Measurements from ENCODE around the gene RPP30. TPM values are rescaled to one million over a fixed set of nuclear protein-coding genes. Genes with fewer than 3 reads are reported as not detected.

The RPP30 gene
- total RNA-seq (10 to 100 TPM; 19.8 to 28.2 TPM), total RNA-seq (21.3 to 35.8 reads per million in 2 donors)

DNA sequence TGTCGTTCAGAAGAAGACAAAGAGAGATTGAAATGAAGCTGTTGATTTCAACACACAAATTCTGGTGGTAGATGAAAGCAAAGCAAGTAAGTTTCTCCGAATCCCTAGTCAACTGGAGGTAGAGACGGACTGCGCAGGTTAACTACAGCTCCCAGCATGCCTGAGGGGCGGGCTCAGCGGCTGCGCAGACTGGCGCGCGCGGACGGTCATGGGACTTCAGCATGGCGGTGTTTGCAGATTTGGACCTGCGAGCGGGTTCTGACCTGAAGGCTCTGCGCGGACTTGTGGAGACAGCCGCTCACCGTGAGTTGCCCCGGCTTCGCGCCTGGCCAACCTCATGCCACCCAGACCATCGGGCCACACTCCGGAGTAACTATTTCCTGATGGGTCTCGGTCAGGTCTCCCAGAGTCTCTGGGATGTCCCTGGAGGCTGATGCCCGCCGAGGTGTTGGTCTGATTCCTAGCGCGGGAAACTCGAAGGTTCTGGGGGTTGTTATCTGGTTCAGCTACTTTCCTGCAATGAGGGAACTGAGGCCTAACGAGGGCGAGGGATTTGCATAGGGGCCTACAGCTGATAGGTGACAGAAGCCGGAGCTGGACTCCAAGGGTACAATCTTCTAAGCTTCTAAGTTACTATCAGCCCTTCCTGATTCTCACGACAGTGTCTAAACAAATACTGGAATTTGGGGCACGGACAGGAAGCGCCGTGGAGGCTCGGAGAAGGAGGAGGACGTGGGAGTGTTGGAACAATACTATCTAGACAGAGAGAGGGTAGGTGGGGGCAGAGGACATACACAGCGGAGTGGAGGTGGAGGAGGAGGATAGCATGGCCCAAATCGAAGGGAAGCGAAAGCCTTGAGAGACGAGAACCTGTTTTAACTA, at the start of gene RPP30:
Gene RPP30, plus strand, starts transcription at position 209 of the 882 bp plus-strand sequence. Its CDS starts 13 bp downstream, at position 222.
- Mint-ChIP-seq H3K27ac (peak within 1 kb of the TSS; percentile 99), H3K27me3 (peaks cover 23% of the 10 kb centered on the region), H3K4me3 (peak within 1 kb of the TSS; percentile 96), H3K4me1 (peaks cover 31% of the 10 kb centered on the region), H3K36me3 (ENCODE audit: low read depth) (peaks cover 10% of the 10 kb centered on the region)
- H3K9me3 ChIP-seq (ENCODE audit: control insufficient read depth, low read length, poor library complexity, severe bottlenecking) = no peaks in the 10 kb centered on the region
- ATAC-seq = peak; percentile 99
- peak; percentile 68 to 71 (median 68) for DNase-seq

DNA sequence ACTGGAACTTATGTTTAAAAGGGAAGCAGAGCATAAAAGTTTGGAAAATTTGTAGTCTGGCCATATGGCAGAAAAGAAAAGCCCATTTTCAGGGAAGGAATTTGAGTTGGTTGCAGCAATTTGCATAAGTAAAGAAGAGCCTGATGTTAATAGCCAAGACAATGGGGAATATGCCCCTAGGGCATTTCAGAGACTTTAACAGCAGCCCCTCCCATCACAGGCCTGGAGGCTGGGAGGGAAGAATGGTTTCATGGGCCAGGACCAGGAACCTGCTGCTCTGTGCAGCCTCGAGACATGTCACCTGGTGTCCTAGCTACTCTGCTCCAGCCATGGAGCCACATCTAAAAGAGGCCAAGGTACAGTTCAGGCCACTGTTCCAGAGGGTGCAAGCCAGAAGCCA, 49.3 kb upstream of the RPP30 start:
- no peak overlapping the region for H3K27ac Mint-ChIP-seq
- peaks cover 3% of the 10 kb centered on the region for H3K36me3 Mint-ChIP-seq (ENCODE audit: low read depth)
- H3K4me1 Mint-ChIP-seq = no peaks in the 10 kb centered on the region
- ATAC-seq (no peak), DNase-seq (no peak)
- peaks cover 17% of the 10 kb centered on the region for H3K27me3 Mint-ChIP-seq
- H3K9me3 ChIP-seq (ENCODE audit: control insufficient read depth, low read length, poor library complexity, severe bottlenecking) = no peaks in the 10 kb centered on the region
- H3K4me3 Mint-ChIP-seq = no peak overlapping the region

DNA sequence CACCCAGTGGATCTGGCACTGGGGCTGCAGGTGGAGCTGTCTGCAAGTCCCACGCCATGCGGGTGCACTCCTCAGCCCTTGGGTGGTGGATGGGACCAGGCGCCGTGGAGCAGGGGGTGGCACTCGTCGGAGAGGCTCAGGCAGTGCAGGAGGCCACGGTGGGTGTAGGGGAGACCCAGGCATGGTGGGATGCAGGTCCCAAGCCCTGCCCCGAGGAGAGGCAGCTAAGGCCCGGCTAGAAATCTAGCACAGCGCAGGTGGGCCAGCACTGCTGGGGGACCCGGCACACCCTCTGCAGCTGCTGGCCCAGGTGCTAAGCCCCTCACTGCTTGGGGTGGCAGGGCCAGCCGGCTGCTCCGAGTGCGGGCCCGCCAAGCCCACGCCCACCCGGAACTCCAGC, 39.7 kb upstream of the RPP30 start:
- H3K4me1 Mint-ChIP-seq = no peaks in the 10 kb centered on the region
- H3K27ac Mint-ChIP-seq = no peak overlapping the region
- H3K9me3 ChIP-seq (ENCODE audit: control insufficient read depth, low read length, poor library complexity, severe bottlenecking) = no peaks in the 10 kb centered on the region
- DNase-seq (no peak), ATAC-seq (no peak)
- H3K4me3 Mint-ChIP-seq = no peak overlapping the region
- peaks cover 2% of the 10 kb centered on the region for H3K36me3 Mint-ChIP-seq (ENCODE audit: low read depth)
- H3K27me3 Mint-ChIP-seq = peaks cover 26% of the 10 kb centered on the region

DNA sequence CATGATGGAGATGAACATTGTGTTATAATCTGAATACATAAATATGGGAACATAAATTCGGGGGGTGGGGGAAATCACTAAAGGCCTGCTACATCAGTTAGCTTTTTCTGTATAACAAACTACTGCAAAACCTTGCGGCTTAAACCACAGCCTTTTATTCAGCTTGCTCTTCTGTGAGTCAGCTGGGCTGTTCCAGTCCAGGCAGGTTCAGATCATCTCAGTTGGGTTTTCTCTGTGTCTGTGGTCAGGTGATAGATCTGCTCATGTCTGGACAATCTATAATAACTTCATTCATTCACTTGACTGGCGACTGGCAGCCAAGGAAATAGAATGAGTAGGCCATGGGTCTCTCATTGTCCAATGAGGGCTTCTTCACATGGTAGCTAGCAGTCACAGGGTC, 37.4 kb upstream of the RPP30 start:
- Mint-ChIP-seq H3K4me3 (no peak overlapping the region), H3K27me3 (peaks cover 14% of the 10 kb centered on the region), H3K27ac (no peak overlapping the region), H3K4me1 (no peaks in the 10 kb centered on the region), H3K36me3 (ENCODE audit: low read depth) (no peaks in the 10 kb centered on the region)
- H3K9me3 ChIP-seq (ENCODE audit: control insufficient read depth, low read length, poor library complexity, severe bottlenecking) = no peaks in the 10 kb centered on the region
- DNase-seq (no peak), ATAC-seq (no peak)

DNA sequence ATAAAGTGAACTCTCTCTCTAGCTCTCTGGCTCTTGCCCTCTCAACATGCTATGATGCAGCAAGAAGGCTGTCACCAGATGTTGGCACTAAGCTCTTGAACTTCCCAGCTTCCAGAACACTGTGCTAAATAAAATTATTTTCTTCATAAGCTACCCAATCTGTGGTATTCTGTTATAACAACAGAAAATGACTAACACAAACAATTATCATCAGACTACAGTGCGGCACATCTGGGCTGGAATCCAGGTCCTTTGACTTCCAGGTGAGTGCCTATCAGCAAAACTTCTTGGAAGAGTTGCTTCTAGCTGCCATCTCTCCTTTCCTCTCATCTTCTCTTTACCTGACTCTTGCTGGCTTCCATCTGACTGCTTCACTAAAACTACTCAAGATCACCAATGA, 34.3 kb upstream of the RPP30 start:
- ATAC-seq (no peak), DNase-seq (no peak)
- Mint-ChIP-seq H3K4me3 (no peak overlapping the region), H3K27ac (no peak overlapping the region), H3K4me1 (no peaks in the 10 kb centered on the region), H3K27me3 (peaks cover 21% of the 10 kb centered on the region), H3K36me3 (ENCODE audit: low read depth) (no peaks in the 10 kb centered on the region)
- H3K9me3 ChIP-seq (ENCODE audit: control insufficient read depth, low read length, poor library complexity, severe bottlenecking) = no peaks in the 10 kb centered on the region

DNA sequence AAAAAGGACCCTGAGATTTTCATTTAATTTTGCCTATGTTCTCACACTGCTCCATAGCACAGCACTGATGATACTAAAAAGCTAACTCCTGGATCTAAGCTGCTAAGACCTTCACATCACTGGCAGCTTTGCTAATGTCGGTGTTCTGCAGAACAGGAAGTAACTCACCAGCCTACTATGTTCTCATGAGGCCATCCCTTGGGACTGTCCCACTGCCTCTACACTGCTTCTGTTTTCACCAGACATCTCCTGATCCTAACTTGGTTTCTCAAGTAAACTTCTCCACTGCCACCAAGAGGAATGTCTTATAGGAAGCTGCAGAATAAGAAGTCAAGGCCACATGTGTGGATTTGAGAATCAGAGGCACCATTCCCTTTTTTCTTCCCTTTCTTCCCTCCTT, 29.0 kb upstream of the RPP30 start:
- no peaks in the 10 kb centered on the region for H3K9me3 ChIP-seq (ENCODE audit: control insufficient read depth, low read length, poor library complexity, severe bottlenecking)
- H3K27ac Mint-ChIP-seq = no peak overlapping the region
- H3K4me3 Mint-ChIP-seq = no peak overlapping the region
- ATAC-seq = no peak
- DNase-seq = no peak
- H3K36me3 Mint-ChIP-seq (ENCODE audit: low read depth) = peaks cover 3% of the 10 kb centered on the region
- no peaks in the 10 kb centered on the region for H3K4me1 Mint-ChIP-seq
- H3K27me3 Mint-ChIP-seq = peaks cover 32% of the 10 kb centered on the region

DNA sequence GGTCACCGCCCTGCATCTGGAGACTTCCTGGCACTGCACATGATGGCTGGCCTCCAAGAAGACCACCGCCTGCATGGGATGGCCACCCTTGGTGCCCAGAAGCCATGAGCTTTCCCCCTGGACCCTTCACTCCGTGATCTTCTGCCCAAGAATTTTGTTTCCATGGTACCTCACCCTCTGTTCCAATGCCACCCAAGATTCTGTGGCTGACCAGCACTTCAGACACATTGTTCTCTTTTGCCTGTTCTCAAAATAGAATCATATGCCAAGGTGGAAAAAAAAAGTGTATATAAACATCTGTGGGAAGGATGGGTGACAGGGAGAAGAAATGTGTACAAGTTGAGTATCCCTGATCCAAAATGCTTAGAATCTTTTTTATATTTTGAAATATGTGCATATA, 26.0 kb upstream of the RPP30 start:
- no peak for ATAC-seq
- Mint-ChIP-seq H3K36me3 (ENCODE audit: low read depth) (peaks cover 3% of the 10 kb centered on the region), H3K27me3 (peaks cover 25% of the 10 kb centered on the region), H3K27ac (no peak overlapping the region), H3K4me3 (no peak overlapping the region), H3K4me1 (no peaks in the 10 kb centered on the region)
- DNase-seq = no peak
- no peaks in the 10 kb centered on the region for H3K9me3 ChIP-seq (ENCODE audit: control insufficient read depth, low read length, poor library complexity, severe bottlenecking)

DNA sequence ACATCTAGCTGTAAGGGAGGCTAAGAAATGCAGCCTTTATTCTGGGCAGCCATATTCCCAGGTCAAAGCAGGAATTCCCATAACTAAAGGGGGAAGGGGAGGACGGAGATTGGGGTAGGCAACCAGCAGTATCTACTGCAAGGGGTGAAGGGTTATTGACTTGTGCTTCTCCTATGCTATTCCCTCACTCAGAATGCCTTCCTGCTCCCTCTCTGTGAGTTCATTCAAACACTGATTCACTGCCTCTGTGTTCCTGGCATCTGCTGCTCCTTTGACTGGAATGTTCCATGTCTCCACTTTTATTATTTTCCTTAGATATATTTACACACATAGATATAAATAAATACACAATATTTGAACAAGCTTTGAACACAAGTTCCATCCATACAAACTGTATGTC, 25.0 kb upstream of the RPP30 start:
- Mint-ChIP-seq H3K4me1 (no peaks in the 10 kb centered on the region), H3K27me3 (peaks cover 25% of the 10 kb centered on the region), H3K36me3 (ENCODE audit: low read depth) (peaks cover 3% of the 10 kb centered on the region), H3K4me3 (no peak overlapping the region), H3K27ac (no peak overlapping the region)
- no peaks in the 10 kb centered on the region for H3K9me3 ChIP-seq (ENCODE audit: control insufficient read depth, low read length, poor library complexity, severe bottlenecking)
- no peak for DNase-seq
- ATAC-seq = no peak

DNA sequence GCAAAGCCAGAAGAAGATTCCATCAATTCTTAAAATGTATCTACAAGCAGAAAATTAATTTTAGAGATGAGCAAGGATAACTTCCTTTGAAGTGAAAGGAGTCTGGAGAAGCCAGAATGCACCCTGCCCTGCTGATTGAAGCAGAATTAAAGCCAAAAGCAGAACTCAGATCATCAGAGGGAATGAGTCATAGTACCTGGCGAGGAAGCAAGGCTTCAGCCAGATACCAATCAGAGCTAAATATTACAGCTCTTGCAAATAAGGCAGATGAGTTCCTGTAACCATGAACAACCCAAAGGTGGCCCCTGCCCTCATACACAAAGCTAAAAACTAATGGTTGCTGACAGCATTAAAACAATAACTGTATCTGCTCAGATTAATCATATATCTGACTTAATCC, 24.3 kb upstream of the RPP30 start:
- Mint-ChIP-seq H3K36me3 (ENCODE audit: low read depth) (peaks cover 3% of the 10 kb centered on the region), H3K4me3 (no peak overlapping the region), H3K27ac (no peak overlapping the region), H3K27me3 (peaks cover 25% of the 10 kb centered on the region), H3K4me1 (no peaks in the 10 kb centered on the region)
- no peaks in the 10 kb centered on the region for H3K9me3 ChIP-seq (ENCODE audit: control insufficient read depth, low read length, poor library complexity, severe bottlenecking)
- DNase-seq (no peak), ATAC-seq (no peak)

DNA sequence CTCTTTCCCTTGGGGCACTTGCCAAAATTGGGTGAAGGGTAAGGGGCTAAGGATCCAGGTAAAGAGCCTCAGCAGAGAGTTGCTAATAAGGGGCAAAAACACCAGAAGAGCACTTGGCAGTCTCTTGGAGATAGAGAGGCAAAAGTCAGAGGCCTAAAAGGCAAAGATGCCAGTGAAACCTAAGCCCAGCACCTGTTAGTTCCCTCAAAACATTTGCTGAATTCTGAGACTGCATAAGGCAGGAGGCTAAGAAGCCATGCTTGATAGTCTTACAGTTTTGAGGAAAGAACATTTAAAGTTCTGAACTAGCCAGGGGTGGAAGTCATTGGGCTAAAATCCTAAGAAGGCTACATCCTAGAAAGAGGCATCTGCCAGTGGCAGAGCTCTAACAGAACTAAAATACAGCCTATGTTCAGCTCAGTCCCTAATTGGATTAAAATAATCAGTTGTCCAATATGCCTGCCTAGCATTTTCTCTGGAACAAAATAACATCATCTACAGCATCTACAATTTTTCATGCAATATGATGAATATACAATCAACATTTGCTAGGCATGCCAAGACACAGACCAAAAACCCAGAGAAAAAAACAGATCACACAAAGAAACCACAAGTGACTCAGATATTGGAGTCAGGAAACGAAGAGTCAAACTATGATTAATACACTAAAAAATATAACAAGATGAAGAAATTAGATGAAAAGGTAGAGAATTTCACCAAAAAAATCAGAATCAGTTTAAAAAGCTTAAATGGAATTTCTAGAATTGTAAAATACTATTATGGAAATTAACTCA, 21.6 kb upstream of the RPP30 start:
- Mint-ChIP-seq H3K4me1 (no peaks in the 10 kb centered on the region), H3K27me3 (peaks cover 27% of the 10 kb centered on the region), H3K27ac (no peak overlapping the region), H3K36me3 (ENCODE audit: low read depth) (no peaks in the 10 kb centered on the region), H3K4me3 (no peak overlapping the region)
- H3K9me3 ChIP-seq (ENCODE audit: control insufficient read depth, low read length, poor library complexity, severe bottlenecking) = no peaks in the 10 kb centered on the region
- DNase-seq (no peak), ATAC-seq (no peak)

DNA sequence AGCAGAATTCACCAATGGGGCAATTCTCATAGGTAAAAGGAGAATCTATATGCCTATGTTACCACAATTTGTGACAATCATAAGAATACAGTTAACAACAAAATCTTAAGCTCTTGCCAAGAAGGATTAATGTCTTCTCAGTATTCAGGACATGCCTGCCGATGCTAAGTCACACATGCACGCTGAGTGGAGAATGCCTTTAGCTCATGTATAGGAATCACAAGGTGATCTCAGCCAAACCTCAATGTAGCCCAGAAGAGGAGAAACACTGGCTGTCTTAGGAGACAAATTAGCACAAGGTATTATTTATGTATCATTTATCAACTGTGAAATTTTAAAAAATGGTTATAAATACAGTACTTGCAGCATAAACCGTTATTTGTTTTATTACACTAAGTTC, 16.6 kb upstream of the RPP30 start:
- Mint-ChIP-seq H3K4me1 (peaks cover 8% of the 10 kb centered on the region), H3K27me3 (peaks cover 57% of the 10 kb centered on the region), H3K4me3 (no peak overlapping the region), H3K27ac (no peak overlapping the region), H3K36me3 (ENCODE audit: low read depth) (no peaks in the 10 kb centered on the region)
- DNase-seq = no peak
- H3K9me3 ChIP-seq (ENCODE audit: control insufficient read depth, low read length, poor library complexity, severe bottlenecking) = no peaks in the 10 kb centered on the region
- ATAC-seq = no peak

DNA sequence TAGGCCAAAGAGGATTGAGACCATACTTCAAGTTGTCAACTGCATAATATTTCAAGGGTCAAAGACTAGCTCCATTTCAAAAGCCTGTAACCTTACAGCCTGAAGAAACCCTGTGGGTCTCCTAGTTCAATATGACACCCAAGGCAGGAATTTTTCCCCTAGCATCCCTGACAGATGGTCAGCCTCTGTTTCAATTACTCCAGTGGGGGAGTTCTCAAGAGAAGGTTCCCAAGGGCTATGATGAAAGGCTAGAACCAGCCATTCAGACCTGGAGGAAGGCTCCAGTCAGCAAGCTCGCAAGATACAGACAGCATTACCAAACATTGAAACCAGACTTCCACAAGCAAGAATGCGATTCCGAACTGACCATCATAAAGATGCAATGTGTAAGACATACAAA, 15.5 kb upstream of the RPP30 start:
- H3K27ac Mint-ChIP-seq = no peak overlapping the region
- DNase-seq (no peak), ATAC-seq (no peak)
- H3K9me3 ChIP-seq (ENCODE audit: control insufficient read depth, low read length, poor library complexity, severe bottlenecking) = no peaks in the 10 kb centered on the region
- peaks cover 57% of the 10 kb centered on the region for H3K27me3 Mint-ChIP-seq
- peaks cover 8% of the 10 kb centered on the region for H3K4me1 Mint-ChIP-seq
- H3K36me3 Mint-ChIP-seq (ENCODE audit: low read depth) = no peaks in the 10 kb centered on the region
- H3K4me3 Mint-ChIP-seq = peak overlapping the region; percentile 36

DNA sequence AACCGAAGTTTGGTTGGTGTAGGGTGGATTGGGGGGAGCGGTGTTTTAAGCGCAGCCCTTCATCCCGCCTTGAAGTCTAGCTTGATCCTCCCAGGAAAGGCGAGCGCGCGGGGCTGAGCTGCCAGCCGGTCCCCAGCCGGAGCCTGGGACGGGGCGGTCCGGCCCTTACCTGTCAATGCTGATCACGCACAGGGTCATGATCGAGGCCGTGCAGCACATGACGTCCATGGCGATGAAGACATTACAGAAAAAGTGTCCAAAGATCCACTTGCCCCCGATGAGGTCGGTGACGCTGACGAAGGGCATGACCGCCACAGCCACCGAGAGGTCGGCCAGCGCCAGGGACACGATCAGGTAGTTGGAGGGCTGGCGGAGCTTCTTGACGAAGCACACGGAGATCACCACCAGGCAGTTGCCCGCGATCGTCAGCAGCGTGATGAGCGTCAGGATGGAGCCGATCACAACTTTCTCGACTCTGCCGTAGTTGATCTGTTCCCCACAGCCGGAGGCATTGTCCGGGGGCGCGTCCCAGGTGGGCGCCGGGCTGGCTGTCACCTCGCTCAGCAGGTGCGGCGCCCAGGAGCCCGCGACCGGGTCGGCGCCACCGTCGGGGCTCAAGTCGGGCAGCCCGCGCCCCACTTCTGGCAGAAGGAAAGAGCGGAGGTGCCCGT, 14.7 kb upstream of the RPP30 start:
- H3K27me3 Mint-ChIP-seq = peaks cover 62% of the 10 kb centered on the region
- peaks cover 8% of the 10 kb centered on the region for H3K4me1 Mint-ChIP-seq
- H3K9me3 ChIP-seq (ENCODE audit: control insufficient read depth, low read length, poor library complexity, severe bottlenecking) = no peaks in the 10 kb centered on the region
- no peak overlapping the region for H3K27ac Mint-ChIP-seq
- DNase-seq (no peak), ATAC-seq (peak; percentile 30)
- H3K4me3 Mint-ChIP-seq = peak overlapping the region; percentile 89
- H3K36me3 Mint-ChIP-seq (ENCODE audit: low read depth) = no peaks in the 10 kb centered on the region

All from T-helper 17 cell (primary cell).